ENCODE results near the gene BRWD1.

The BRWD1 gene

DNA sequence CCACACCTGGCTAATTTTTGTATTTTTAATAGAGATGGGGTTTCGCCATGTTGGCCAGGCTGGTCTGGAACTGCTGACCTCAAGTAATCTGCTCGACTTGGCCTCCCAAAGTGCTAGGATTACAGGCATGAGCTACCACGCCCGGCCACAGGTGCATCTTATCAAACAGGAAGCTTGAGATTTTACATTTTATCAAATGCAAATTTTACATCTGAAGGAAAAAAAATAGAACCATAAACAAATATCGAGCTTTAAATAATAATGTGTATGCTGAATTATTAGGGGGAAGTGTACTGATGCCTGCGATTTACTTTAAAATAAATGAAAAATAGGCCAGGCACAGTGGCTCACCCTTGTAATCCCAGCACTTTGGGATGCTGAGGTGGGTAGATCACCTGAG, 16.6 kb upstream of the BRWD1 start:
- DNase-seq (ENCODE audit: low read depth in 1 of 2, low spot score in 1 of 2): no peak

GRCh38 chr21:39327727-39328126, 14.3 kb upstream of the BRWD1 start:
- DNase-seq (ENCODE audit: low read depth in 1 of 2, low spot score in 1 of 2): no peak

GRCh38 chr21:39326607-39327307, 13.3 kb upstream of the BRWD1 start:
- DNase-seq (ENCODE audit: low read depth in 1 of 2, low spot score in 1 of 2): no peak

DNA sequence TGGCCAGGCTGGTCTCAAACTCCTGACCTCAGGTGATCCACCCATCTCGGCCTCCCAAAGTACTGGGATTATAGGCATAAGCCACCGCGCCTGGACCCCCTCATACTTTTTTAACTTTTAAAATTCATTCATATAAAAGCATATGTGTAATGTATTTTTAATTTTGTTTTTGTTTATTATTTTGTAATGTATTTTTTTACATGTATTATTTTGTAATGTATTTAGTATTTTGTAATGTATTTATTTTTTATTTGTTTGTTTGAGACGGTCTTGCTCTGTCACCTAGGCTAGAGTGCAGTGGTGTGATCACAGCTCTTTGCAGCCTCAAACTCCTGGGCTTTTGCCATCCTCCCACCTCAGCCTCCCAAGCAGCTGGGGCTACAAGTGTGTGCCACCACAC, 12.0 kb upstream of the BRWD1 start:
- DNase-seq (ENCODE audit: low read depth in 1 of 2, low spot score in 1 of 2): no peak

DNA sequence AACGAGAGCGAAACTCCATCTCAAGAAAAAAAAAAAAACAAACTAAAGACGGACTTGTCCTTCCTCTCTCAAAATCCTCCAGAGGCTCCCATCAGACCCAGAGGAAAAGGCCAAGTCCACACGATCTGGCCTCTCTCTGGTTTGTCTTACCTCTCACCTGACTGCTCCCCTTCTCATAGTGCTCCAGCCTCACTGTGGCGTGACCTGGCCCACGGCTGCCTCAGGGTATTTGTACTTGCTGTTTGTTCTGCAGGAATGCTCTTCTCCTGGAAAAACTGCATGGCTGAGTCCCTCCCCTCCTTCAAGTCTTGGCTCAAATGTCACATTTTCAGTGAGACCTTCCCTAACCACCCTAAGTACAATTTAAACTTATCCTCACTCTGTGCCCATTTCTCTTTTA, 8.0 kb upstream of the BRWD1 start:
- no peak for DNase-seq (ENCODE audit: low read depth in 1 of 2, low spot score in 1 of 2)

- DNase-seq (ENCODE audit: low read depth in 1 of 2, low spot score in 1 of 2): no peak
Measured at GRCh38 chr21:39319814-39320332, 6.4 kb upstream of the BRWD1 start.

DNA sequence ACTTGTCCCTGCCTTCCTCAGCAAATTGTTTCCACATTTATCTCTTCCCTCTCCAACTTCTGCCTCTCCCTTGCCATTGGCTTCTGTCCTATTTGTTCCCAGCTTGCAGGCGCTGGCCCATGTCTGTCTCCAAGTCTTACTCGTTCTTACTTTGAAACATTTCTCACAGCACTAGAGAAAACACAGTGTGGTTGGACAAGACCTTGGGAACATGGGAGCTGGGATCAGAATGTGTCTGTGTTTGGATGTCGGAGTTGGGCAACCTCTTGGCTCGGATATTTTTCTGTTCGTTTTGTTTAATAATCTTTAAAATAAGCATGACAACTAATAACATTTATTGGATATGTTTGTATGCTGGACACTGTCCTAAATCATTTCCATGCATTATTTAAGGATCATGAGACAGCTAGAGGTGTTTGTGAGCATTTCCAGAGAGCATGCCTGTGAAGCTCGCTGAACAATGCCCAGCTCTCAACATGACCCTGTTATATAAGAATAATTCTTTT, 5.9 kb upstream of the BRWD1 start:
- DNase-seq (ENCODE audit: low read depth in 1 of 2, low spot score in 1 of 2): no peak

DNA sequence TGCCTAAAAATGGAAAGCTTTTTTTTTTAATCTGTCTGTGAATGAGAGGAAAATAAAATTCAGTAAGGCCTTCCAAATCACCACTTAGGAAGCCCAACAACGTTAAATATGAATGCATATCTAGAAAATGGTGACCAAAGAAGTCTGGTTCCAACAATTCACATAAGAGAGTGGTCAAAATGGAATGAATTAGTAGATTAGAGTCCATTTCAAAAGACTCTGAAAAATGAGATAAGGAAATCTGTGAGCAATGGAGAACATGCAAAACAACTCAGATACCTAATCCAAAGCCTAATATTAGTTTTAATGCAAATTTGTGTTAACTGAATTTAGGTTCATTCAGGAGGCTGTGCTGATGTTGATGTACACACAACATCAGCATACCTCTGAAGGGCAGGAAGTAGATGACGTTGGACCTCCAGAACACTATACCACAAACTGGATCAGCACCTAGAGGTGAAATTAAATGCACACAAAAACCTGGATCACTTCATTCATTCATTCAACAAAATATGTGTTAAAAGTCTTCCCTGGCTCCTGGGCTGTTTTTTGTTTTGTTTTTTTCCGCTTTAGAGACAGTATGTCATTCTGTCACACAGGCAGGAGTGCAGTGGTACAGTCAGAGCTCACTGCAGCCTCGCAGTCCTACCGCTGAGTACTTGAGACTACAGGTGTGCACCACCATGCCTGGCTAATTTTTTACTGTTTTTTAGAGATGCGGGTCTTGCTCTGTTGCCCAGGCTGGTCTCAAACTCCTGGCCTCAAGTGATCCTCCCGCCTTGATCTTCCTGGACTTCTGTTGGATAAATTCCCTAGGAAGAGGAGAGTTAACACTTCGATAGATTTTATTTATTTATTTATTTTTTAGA, 4.9 kb upstream of the BRWD1 start:
- no peak for DNase-seq (ENCODE audit: low read depth in 1 of 2, low spot score in 1 of 2)

DNA sequence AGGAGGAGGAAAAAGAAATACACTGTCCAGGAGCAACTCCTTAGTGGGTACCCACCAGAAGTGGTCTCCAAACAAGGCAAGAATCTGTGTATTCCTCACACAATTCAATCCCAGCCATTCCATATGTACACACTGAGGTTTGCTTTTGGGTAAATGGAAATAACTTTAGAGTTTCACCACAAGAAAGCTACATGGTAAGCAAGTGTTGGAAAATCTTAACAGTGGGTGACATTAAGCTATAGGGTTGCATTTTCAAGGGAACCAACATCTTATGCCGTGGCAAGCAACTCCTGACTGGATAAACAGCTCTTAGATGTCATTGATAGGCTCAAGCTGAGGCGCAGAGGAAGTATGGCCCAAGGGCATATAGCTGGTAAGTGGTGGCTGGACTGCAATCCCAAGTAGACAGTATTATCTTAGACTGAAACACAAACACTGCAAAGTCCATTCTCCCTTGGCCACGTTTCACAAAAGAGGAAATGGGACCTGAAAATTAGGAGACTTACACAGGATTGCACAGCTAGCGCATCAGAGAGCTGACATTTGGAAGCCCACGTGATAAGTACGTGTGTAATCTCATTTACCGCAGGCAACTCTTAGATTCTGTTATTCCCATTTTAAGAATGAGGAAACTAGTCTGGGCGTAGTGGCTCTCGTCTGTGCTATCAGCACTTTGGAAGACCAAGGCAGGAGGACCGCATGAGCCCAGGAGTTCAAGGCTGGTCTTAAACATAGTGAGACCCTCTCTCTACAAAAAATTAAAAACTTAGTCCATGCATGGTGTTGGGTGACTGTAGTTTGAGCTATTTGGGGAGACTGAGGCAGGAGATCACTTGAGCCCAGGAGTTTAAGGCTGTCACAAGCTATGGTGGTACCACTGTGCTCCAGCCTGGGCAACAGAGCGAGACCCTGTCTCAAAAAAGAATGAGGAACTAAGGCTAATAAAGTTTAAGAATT, 4.0 kb upstream of the BRWD1 start:
- no peak for DNase-seq (ENCODE audit: low read depth in 1 of 2, low spot score in 1 of 2)

GRCh38 chr21:39316729-39317128, 3.3 kb upstream of the BRWD1 start:
- DNase-seq (ENCODE audit: low read depth in 1 of 2, low spot score in 1 of 2): no peak

DNA sequence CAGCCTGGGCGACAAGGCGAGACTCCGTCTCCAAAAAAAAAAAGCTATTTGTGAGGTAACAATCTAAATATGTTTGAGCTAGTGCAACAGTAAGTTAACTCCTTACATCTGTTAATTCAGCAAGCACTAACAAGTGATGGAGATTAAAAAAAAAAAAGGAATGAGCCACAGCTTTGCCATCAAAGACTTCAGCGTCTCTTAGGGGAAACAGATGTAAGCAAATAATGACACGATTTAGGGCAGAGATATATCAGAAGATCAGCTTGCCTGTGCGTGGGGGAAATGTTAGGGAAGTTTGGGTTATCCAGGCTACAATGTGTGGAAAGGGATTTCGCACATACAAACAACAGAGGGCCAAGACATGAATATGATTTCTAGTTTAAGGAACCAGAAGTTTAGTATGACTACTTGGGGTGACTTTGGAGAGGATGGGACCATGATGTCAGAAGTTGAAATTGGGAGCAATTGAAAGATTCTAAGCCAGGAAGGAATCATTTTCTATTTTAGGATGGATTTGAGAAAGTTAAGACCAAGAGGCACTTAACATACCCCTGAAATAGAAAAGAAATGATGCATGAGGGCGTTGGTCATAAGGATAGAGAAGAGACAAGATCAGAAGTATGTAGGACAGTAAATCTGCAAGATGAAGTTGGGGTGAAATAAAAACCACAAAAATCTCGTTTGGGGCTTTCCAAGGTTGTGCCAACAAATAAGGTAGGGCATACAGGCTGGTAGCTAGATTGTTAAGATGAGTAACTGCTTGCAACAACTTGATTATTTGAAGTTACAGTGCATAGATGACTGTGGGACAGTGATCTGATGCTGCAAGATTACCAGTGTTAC, 2.4 kb upstream of the BRWD1 start:
- DNase-seq (ENCODE audit: low read depth in 1 of 2, low spot score in 1 of 2): no peak

DNA sequence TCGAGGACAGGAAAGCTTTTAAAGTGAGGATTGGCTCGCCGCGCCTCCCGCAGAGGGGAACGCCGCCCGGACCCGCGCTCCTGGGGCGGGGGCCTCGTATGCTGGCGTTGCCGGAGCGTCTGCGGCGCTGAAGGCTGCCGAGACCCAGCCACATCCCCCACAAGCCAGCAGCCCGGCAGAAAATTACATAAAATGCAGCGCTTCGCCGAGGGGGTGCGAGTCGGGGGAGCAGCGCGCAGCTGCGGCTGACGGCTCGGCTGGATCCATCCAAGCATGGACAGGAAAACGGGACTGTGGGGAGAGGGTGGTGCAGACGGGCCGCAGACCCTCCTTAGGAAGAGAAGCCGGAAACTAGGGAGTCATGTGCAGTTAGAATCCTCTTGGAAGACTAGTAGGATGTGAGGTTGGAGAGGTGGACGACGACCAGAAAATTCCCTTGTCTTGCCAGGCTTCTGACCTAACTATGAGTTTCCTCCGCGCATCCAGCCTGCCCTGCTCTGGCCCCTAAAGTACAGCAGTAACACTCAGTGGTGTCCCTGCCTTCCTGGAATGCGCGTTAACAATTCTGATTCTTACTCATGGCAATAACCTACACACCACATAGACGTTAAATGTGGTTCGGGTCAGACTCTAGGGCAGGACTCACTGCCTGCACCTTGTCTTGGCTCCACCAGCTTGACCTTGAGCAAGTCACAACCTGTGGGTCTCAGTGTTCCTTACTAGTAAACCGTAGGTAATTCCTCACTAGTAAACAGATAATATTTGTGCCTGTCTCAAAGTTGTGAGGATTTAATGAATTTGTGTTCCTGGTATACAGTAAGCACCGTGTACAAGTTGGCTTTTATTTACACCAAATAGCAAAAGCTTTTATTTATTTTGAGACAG, 953 bp upstream of the BRWD1 start:
- peak; percentile 14 to 38 for DNase-seq (ENCODE audit: low read depth in 1 of 2, low spot score in 1 of 2)

GRCh38 chr21:39313042-39313570, 326 bp downstream of the BRWD1 start:
- DNase-seq (ENCODE audit: low read depth in 1 of 2, low spot score in 1 of 2): peak in 1 of 2 donors; percentile 33

DNA sequence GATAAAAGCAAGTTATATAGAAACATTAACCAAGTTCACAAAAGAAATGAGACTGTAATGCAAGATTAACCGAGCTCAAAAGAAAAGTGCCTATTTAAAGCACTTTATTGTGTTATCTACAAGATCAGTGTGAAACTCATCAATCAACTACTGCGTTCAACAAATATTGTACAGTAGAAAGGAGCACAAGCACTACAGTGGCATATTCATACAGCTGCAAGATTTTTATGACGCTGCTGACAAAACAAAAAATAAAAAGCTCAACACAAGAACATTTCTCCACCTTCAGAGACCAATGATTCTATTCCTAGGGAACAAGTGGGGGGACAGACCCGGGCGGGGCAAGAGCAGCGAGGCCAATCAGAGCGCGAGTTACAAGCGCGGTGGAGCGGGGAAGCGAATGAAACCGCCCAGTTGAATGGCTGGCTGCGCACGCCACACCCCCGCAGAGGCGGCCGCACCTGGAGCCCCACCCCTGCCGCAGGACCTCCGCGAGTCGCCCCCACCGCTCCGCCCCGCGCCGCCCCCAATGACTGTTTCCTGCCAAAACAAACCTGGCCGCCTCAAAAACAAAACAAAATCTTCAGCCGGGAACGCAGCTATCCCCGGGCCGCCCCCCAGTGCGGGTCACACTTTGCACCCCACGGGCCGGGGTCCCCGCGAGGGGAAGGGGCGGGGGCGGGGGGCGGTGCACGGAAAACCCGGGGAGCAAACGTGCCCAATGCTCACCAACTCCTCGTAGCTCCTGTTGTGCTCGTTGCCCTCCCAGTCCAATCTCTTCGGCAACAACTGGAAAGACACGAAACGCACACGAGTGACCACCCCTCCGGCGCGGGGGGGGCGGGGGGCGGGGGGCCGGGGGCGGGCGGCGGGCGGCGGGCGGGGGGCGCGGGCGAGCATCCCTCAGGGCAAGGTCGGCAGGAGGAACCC, 1.1 kb downstream of the BRWD1 start:
- DNase-seq (ENCODE audit: low read depth in 1 of 2, low spot score in 1 of 2): peak; percentile 91 to 93

DNA sequence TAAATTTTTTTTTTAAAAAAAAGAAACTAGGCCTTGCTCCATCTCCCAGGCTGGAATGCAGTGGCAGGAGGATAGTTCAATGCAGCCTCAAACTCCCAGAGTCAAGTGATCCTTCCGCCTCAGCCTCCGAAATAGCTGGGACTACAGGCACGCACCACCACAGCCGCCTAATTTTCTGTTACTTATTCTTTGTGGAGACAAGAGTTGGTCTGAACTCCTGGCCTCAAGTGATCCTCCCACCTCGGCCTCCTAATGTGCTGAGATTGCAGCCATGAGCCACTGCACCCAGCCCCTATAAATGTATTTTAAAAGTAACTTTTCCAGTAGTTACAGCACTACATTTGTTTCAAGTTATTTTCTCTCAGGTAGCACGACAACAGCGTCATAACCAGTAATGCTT, 2.3 kb downstream of the BRWD1 start:
- DNase-seq (ENCODE audit: low read depth in 1 of 2, low spot score in 1 of 2): no peak

- DNase-seq (ENCODE audit: low read depth in 1 of 2, low spot score in 1 of 2): no peak
Measured at GRCh38 chr21:39307466-39307865, 6.0 kb downstream of the BRWD1 start.

GRCh38 chr21:39300587-39300986, 12.8 kb downstream of the BRWD1 start:
- no peak for DNase-seq (ENCODE audit: low read depth in 1 of 2, low spot score in 1 of 2)

DNA sequence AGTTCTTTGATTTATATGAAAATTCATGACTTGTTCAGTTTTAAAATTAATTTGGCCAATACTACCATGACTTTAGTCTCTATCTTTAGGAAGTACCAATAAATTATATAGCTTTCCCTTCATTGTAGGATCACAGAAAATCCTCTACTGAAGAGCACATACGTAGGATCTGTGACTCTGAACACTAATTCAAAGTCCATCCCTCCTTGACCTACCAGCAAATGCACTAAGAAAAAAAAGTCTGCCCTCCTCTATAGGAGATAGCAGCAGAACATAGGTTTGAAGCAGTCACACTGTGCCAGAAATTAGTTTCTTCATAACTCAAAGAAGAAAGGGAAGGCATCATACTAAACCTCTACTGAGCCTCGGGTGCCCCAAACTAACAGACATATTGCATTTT, 16.5 kb downstream of the BRWD1 start:
- no peak for DNase-seq (ENCODE audit: low read depth in 1 of 2, low spot score in 1 of 2)
